GM18951 (cell line): Measurements from ENCODE around the gene ANKS3.
"Not testable (repeated sequence)": the region's sequence is repeated elsewhere in the genome, so short reads cannot be mapped to it uniquely, and the experiment has no call there.

Source experiments
- POLR2A ChIP-seq: IDR thresholded peaks from 4 replicates; pipeline ENCODE4 v1.6.1; 2011; ENCODE audit warnings: mild to moderate bottlenecking; ENCODE audit not compliant: insufficient read length, insufficient read depth; ENCODE audit errors: extremely low read depth
- in situ Hi-C: fragments of 300-500 bp; cut with MboI; formaldehyde crosslinking; loops from one replicate; pipeline ENCODE4 v1.12.0; 2022; ENCODE audit warnings: low sequenced_read_pairs, mixed read lengths, inconsistent platforms; ENCODE audit not compliant: unreplicated experiment

ANKS3 gene

GRCh38 chr16:4661661-4662060 is 72.4 kb downstream of the ANKS3 start:
- in situ Hi-C loops = no loop called here
- TF ChIP-seq POLR2A = no peak

- no peak for TF ChIP-seq POLR2A
- in situ Hi-C loops = no loop called here
Measured at GRCh38 chr16:4660454-4661007, 73.5 kb downstream of the ANKS3 start.

DNA sequence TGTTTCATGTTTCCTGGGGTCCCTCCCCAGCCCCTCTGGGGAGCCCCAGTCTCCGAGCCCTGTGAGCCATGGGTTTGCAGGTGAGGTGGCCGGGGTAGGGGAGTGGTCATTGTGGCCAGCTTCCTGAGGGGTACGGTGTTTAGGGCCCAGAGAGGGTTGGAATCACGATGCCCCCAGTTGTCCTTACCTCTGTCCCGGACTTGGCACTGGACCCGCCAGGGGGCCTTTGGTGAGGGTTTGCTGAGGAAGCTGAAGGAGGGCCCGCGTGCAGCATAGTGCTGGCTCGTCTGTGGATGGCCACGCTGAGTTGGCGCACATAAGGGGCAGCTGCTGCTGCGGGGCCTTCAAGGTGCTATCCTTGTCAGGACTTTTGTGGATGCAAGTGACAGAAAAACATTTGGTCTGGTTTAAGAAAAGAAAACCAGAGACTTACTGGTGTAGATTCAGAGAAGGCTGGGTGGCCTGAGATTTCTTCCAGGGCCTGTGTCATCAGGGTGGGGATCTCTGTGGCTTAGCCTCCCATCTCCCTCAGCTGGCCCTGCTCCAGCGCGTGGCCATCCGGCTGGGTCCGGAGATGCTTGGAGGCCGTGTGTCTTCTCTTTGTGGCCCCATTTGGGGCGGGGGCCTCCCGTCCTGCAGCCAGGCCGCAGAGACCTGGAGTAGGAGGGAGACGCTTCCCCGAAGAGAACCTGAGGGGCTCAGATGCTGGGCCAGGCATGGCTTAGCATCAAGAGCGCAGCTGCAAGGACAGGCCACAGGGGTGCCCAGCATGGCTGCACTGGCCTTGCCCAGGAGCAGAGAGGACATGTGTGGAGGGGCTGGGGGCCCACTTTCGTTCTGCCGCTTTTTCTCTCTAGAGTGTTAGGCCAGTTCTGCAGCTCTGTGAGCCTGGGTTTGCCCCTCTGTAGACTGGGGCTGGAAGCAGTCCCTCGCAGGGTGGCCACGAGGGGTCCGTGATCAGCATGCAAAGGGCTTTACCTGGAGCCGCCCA is 74.4 kb downstream of the ANKS3 start:
- in situ Hi-C loops = no loop called here
- no peak for TF ChIP-seq POLR2A

- TF ChIP-seq POLR2A = no peak
Measured at GRCh38 chr16:4656695-4657686, 77.1 kb downstream of the ANKS3 start.

DNA sequence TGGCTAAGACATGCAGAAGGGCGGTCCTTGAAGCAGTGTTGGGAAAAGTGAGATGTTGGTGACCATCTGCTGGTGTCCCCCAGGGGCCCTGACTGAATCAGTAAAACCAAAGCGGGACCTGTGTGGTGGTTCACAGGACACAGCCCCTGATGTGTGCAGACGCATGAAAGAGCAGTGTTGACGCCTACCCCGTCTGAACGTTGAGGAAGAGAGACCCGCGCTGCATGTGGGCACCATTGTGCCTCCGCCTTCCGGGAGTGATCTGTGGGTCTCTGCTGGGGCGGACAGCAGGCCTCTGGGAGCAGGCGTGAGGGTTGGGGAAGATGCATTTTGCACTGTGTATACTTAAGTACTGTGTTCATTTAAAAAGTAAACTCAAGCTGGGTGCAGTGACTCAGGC is 77.8 kb downstream of the ANKS3 start:
- in situ Hi-C loops = no loop called here
- TF ChIP-seq POLR2A = no peak

More at GRCh38 chr16:4656695-4657686, 77.1 kb downstream of the ANKS3 start:
- in situ Hi-C loops = no loop called here

GRCh38 chr16:4655801-4656200 is 78.3 kb downstream of the ANKS3 start:
- in situ Hi-C loops = no loop called here
- no peak for TF ChIP-seq POLR2A

- TF ChIP-seq POLR2A = no peak
- in situ Hi-C loops = no loop called here
Measured at GRCh38 chr16:4654964-4655590, 79.0 kb downstream of the ANKS3 start.

- in situ Hi-C loops = no loop called here
- TF ChIP-seq POLR2A = no peak
Measured at GRCh38 chr16:4654011-4654963, 79.8 kb downstream of the ANKS3 start.

DNA sequence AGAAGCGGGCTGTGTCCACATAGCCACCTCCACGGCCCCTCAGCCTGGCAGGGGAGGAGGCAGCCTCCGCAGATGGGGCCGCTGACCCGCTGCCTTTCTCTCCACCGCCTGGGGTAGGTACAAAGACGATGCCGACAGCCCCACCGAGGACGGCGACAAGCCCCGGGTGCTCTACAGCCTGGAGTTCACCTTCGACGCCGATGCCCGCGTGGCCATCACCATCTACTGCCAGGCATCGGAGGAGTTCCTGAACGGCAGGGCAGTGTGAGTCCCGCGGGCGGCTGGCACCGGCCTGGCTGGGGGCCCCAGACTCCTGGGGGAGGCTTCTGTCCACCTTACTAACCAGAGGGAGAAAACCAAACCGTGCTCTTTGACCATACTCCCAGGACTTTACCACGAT is 81.5 kb downstream of the ANKS3 start:
- in situ Hi-C loops = no loop called here
- TF ChIP-seq POLR2A = no peak

DNA sequence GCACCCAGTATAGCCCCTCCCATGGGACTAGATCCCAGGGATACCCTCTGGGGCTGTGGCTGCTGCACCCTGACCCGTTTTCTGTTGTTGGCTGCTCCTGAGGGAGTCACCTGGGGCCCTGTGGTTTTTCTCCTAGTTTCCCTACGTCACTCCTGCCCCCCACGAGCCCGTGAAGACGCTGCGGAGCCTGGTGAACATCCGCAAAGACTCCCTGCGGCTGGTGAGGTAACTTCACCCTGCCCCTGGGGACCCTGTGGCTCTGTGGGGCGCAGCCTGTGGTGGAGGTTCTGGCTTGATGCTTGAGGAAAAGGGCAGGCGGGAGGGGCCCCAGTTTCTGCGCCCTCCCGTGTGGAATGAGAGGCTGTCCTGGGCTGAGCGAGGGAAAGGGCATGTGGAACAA is 82.2 kb downstream of the ANKS3 start:
- no peak for TF ChIP-seq POLR2A
- in situ Hi-C loops = no loop called here

- in situ Hi-C loops = not testable (repeated sequence)
Measured at GRCh38 chr16:4650443-4651074, 83.5 kb downstream of the ANKS3 start.
